ENCODE measurements around the gene ZFAND3. TPM values are rescaled to one million over a fixed set of nuclear protein-coding genes. Genes with fewer than 3 reads are reported as not detected.

Gene ZFAND3
- total and polyA plus RNA-seq, 2 donors (not counting 3 experiments of a cell fraction or from before 2014, with no cell fraction given) = 15.4 to 54.2 TPM

DNA sequence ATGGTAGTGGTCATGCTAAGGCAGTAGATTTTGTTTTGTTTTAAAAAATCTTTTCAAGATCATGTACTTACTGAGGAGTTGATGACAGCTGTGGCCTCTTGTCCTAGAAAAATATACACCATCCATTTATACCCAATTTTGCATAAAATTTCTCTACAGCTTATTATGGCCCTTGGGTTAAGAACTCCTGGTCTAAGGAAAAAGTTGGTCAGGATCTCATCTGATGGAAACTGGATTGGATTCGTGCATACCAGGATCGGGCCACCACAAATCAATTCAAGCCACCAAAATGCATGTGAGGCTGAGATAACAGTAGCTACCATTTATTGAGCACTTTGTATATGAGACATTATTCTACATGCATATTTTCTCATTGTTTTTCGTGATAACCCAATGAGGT is 244.4 kb downstream of the ZFAND3 start:
- H2AFZ ChIP-seq (ENCODE audit: low read depth, low read length) = no peak overlapping the region
- H3K36me3 ChIP-seq (ENCODE audit: control insufficient read depth in 2 of 2, extremely low read depth in 1 of 2, insufficient read depth in 2 of 2, low read length in 2 of 2) = peaks cover 7% of the 10 kb centered on the region in 2 experiments
- no peaks in the 10 kb centered on the region for H3K27me3 ChIP-seq (ENCODE audit: control insufficient read depth in 2 of 2, insufficient read depth in 2 of 2, low read length in 2 of 2)
- no peak overlapping the region for H3K9ac ChIP-seq (replicated peaks; ENCODE audit: extremely low read depth, insufficient read depth, low read length)
- no peak overlapping the region for H3K4me2 ChIP-seq (ENCODE audit: insufficient read depth, low read length)
- no peak overlapping the region for H3K27ac ChIP-seq (ENCODE audit: insufficient read depth, low read depth, low read length)
- TF ChIP-seq JUN (IDR thresholded peaks at IDR 0.05; ENCODE audit: borderline replicate concordance, insufficient read depth, insufficient read length, low read depth) (no peak), MYC (IDR thresholded peaks at IDR 0.05; ENCODE audit: low read depth, low read length) (no peak), GATA2 (IDR thresholded peaks at IDR 0.05; ENCODE audit: insufficient read depth, insufficient read length, low read depth, low read length) (no peak), POLR2A (IDR thresholded peaks at IDR 0.05; ENCODE audit: low read depth, low read length) (no peak), FOS (IDR thresholded peaks at IDR 0.05; ENCODE audit: borderline replicate concordance, insufficient read depth, low read length) (no peak), POLR2AphosphoS5 (IDR thresholded peaks at IDR 0.05; ENCODE audit: insufficient read depth, low read depth, low read length) (no peak), EZH2 (IDR thresholded peaks at IDR 0.05; ENCODE audit: borderline replicate concordance, low read depth, low read length, severe bottlenecking) (no peak)
- TF ChIP-seq, protein P1, sequence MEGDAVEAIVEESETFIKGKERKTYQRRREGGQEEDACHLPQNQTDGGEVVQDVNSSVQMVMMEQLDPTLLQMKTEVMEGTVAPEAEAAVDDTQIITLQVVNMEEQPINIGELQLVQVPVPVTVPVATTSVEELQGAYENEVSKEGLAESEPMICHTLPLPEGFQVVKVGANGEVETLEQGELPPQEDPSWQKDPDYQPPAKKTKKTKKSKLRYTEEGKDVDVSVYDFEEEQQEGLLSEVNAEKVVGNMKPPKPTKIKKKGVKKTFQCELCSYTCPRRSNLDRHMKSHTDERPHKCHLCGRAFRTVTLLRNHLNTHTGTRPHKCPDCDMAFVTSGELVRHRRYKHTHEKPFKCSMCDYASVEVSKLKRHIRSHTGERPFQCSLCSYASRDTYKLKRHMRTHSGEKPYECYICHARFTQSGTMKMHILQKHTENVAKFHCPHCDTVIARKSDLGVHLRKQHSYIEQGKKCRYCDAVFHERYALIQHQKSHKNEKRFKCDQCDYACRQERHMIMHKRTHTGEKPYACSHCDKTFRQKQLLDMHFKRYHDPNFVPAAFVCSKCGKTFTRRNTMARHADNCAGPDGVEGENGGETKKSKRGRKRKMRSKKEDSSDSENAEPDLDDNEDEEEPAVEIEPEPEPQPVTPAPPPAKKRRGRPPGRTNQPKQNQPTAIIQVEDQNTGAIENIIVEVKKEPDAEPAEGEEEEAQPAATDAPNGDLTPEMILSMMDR (IDR thresholded peaks at IDR 0.05; ENCODE audit: extremely low read depth in 1 of 2, insufficient read depth in 1 of 2, low read depth in 1 of 2, low read length in 2 of 2) = no peak
- TF ChIP-seq, protein P2, sequence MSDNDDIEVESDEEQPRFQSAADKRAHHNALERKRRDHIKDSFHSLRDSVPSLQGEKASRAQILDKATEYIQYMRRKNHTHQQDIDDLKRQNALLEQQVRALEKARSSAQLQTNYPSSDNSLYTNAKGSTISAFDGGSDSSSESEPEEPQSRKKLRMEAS (IDR thresholded peaks at IDR 0.05; ENCODE audit: insufficient read depth, insufficient read length) = no peak
- no peaks in the 10 kb centered on the region for H3K9me1 ChIP-seq (replicated peaks; ENCODE audit: control insufficient read depth, extremely low read depth, insufficient read depth, low read length)
- FAIRE-seq (no peak), DNase-seq (ENCODE audit: low read depth, low spot score) (no peak)
- ChIA-PET POLR2A (interaction anchor here (0.7 kb wide), 1 partner anchor 10 kb away, joined by 4 read pairs; no protein-coding TSS in a partner anchor), CTCF (interaction anchor here (0.6 to 0.7 kb wide), 2 partner anchors 126 to 359 kb away, joined by 3 read pairs; no protein-coding TSS in a partner anchor)
- BruUV-seq (replicated peaks) = no TSS peak
- H3K79me2 ChIP-seq (ENCODE audit: control insufficient read depth, insufficient read depth, low read length) = peaks cover 5% of the 10 kb centered on the region
- intact Hi-C loops (cut with micrococcal nuclease) (no loop called here), dilution Hi-C loops (cut with MboI; ENCODE audit: extremely low pct_ligation_motif_present, low sequenced_read_pairs) (no loop called here)
- no peaks in the 10 kb centered on the region for H3K9me3 ChIP-seq (replicated peaks; ENCODE audit: control insufficient read depth, insufficient read depth, low read length)
- no peaks in the 10 kb centered on the region for H3K4me1 ChIP-seq (ENCODE audit: control insufficient read depth, extremely low read depth, insufficient read depth, low read length)
- no peak overlapping the region for H3K4me3 ChIP-seq (replicated peaks in 1 of 3; ENCODE audit: insufficient read depth in 1 of 3, low read depth in 1 of 3, low read length in 3 of 3)
- H4K20me1 ChIP-seq (replicated peaks; ENCODE audit: control insufficient read depth, extremely low read depth, insufficient read depth, low read length) = no peaks in the 10 kb centered on the region
